H1 (cell line): Measurements from ENCODE around the gene IFITM10. TPM values are rescaled to one million over a fixed set of nuclear protein-coding genes. Genes with fewer than 3 reads are reported as not detected.

Experiments
- CTCF ChIP-seq, 3 experiments: IDR thresholded peaks; 1 replicate in 2 of 3; 2 replicates in 1 of 3; pipeline versions ENCODE4 v1.5.1 to v1.6.1; 2011; ENCODE audit warnings: low read length in 3 of 3, mild to moderate bottlenecking in 3 of 3, inconsistent platforms in 2 of 3, low read depth in 1 of 3, moderate library complexity in 1 of 3; ENCODE audit not compliant: insufficient read depth in 1 of 3; ENCODE audit errors: control extremely low read depth in 1 of 3
- RAD21 ChIP-seq, 2 experiments: IDR thresholded peaks in 1 of 2; conservative IDR thresholded peaks in 1 of 2; 2 replicates each; pipeline ENCODE4 v1.6.1; 2011; ENCODE audit warnings: low read depth in 2 of 2, low read length in 2 of 2, improper control_type of control experiment in 1 of 2, inconsistent platforms in 1 of 2, mild to moderate bottlenecking in 1 of 2, moderate library complexity in 1 of 2
- SAP30 ChIP-seq: fragments of 300-600 bp; sonication (generic); IDR thresholded peaks from 2 replicates; pipeline ENCODE4 v1.7.1; 2012; ENCODE audit warnings: low read length, moderate library complexity, mild to moderate bottlenecking, inconsistent platforms; ENCODE audit not compliant: insufficient read depth, insufficient replicate concordance
- polyA plus RNA-seq, 7 experiments: library from polyadenylated mRNA; depleted of rRNA in 3 of 7; stranded (reverse) in 5 of 7; unstranded in 2 of 7; fragments of >200 nt in 5 of 7; fragments of 200-250 nt in 2 of 7; gene quantifications; 1 replicate in 5 of 7; 2 replicates in 1 of 7; 4 replicates in 1 of 7; pipeline versions ENCODE4 v1.2.1 to v1.2.3, GENCODE V29; 2011 to 2013; ENCODE audit warnings: missing spikeins in 2 of 7, mixed read lengths in 2 of 7
- total RNA-seq: library from RNA; stranded (reverse); fragmentation: NEBNext Ultra II Directional; extraction: Animal tissue kit (Norgen Biotek cat#: 25700); gene quantifications from 2 replicates; pipeline ENCODE4 v1.2.1, GENCODE V29; 2021

IFITM10 gene
- total and polyA plus RNA-seq, 2 of the 8 experiments (the other 6 are each of a cell fraction or from before 2014, with no cell fraction given) = 0.08 to 0.22 TPM

DNA sequence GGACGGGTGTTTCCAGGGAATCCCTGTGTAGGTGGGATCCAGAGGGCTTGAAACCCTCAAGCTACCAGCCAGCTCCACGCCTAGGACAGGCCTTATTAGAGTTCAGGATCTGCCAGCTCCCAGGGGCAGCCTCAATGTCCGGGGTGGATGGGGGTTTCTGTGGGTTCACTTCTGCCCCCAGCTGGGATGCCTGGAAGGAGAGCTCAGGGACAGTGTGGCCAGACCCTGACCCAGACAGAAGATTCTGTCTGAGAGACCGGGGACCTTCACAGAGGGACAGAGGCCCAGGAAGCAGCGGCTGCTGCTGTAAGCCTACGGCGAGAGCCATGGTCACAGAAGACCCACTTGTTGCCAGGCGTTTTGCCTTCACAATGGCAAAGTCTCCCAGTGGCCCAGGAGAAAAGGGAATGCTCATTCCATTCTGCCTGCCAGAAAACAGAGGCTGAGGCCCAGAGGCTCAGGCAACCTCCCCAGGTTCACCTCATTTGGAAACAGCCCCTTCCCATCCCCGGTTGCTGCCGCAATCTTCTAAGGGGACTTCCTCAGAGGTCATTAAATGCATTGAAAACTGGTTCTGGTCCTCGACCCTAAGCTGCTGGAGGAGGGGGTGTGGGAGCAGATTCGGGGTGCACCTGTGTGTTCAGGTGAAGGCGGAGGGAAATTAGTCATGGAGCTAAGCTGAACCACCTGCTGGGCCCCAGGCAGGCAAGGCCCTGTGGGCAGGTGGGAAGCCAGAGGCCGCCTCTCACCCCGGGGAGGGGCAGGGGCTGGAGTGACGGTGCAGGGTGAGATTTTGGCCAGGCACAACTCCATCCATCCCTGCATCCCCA lies 58.3 kb downstream of the IFITM10 start (continued):
- TF ChIP-seq CTCF (IDR thresholded peaks at IDR 0.05; ENCODE audit: control extremely low read depth in 1 of 3, insufficient read depth in 1 of 3, low read depth in 1 of 3, low read length in 3 of 3) (no peak), SAP30 (no peak), RAD21 (IDR thresholded peaks at IDR 0.05 in 1 of 2, conservative IDR thresholded peaks at IDR 0.05 in 1 of 2; ENCODE audit: low read depth in 2 of 2, low read length in 2 of 2) (no peak)
